GM19099 (cell line): Measurements from ENCODE around the gene ZDHHC6.

Experiments used
- POLR2A ChIP-seq: IDR thresholded peaks from 3 replicates; pipeline ENCODE4 v1.6.1; 2011; ENCODE audit warnings: low read depth; ENCODE audit not compliant: insufficient read length; ENCODE audit errors: extremely low read depth

The ZDHHC6 gene, protein sequence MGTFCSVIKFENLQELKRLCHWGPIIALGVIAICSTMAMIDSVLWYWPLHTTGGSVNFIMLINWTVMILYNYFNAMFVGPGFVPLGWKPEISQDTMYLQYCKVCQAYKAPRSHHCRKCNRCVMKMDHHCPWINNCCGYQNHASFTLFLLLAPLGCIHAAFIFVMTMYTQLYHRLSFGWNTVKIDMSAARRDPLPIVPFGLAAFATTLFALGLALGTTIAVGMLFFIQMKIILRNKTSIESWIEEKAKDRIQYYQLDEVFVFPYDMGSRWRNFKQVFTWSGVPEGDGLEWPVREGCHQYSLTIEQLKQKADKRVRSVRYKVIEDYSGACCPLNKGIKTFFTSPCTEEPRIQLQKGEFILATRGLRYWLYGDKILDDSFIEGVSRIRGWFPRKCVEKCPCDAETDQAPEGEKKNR

DNA sequence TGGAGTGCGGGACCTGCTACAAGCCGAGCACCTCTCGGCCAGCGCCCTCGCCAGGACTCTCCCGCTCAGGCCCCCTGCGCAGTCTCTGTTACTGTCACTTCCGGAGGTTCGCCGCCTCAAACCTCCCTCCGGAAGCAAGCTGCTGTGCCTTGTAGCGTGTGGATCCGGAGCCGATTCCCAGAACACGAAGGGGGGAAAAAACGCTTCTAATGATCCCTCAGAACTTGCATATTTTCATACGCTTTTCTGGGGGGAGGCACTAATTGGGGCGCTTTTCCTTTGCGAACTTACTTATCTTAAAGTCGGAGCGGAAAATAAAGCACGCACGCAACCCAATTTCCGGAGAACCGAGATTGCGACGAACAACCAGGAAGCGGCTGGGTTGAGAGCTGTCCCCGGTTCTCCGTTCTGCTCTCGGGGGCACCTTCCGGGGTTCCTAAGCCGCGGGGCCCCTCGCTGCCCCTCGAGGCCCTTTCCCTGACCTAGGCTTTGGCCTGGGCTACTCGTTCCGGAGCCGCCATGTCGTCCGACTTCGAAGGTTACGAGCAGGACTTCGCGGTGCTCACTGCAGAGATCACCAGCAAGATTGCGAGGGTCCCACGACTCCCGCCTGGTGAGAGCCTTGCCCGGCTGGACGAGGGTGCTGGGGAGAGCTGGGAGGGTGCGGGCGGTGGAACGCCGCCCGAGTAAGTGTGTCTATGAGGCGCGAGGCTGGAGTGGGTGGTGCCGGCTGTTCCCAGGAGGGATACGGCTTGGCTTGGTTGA, at the start of gene ZDHHC6, which contains the start of gene VTI1A:
ZDHHC6 (minus strand) TSS at position 60 of the 765 bp plus-strand sequence. CDS start 1,478 bp downstream, outside the sequence.
VTI1A (plus strand) TSS at position 361 of the 765 bp plus-strand sequence; CDS start at position 520, 159 bp downstream.
- TF ChIP-seq POLR2A: peak; percentile 95

DNA sequence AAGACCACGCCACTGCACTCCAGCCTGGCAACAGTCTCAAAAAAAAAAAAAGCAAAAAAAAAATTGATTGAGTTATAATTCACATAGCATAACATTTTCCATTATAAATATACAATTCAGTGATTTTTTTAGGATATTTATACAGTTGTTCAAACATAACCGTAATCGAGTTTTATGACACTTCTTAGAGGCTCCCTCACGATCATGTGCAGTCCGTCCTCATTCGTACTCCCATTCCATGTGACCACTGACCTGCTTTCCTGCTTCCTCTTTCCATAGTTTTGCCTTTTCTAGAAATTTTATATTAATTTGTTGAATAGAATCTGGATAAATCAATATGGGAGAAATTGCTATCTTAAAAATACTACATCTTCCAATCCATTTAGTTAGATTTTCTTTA, 46.0 kb upstream of the ZDHHC6 start:
- TF ChIP-seq POLR2A: no peak

DNA sequence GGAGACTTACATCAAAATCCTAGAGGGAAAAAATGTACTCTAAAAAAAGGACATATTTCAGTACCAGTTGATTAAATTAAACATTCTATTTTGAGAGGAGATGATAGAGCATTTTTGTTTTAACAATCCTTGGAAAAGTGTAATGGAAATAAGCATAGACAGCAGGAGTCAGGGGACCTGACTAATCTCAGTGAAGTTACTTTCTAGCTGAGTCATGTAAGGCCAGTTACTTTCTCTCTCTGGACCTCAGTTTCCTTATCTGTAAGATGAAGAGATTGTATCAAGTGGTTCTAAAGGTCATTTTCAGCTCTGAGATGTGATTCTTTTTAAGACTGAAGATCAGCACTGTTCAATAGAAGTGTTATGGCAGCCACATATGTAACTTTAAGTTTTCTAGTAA, 44.4 kb upstream of the ZDHHC6 start:
- no peak for TF ChIP-seq POLR2A

DNA sequence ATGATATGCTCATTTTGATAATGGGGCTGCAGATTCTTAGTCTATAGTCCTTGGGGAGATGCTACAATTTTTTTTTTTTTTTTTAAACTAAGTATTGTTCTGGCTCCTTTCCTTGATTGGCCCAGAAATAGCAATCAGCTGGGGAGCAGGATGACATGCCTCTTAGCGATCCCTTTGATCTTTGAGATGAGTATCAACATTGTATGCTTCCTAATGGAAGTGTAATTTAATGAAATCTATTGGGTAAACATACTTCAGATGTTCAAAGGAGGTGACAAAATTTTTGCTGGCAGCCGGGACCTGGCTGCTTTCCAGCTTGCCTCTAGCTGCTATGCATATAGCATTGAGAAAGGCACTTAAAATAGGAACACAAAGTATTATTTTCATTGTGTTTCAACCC, 43.8 kb upstream of the ZDHHC6 start:
- TF ChIP-seq POLR2A: no peak

DNA sequence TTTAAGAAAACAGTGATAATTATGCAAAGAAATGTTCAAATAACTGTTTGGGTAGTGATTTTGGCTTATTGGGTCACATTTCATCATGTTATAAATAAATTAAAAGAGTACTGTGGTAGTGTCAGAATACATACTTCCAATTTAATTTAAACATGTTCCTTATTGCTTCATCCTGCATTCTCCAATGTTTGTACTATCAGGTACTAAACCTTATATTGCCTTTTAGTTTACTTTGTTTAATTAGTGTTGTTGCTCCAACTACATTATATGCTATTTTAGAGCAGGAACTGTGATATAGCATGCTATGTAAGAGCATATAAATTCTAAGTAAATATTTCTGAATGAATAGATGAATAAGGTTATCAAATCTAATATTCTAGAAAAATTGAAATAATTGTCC, 41.2 kb upstream of the ZDHHC6 start:
- no peak for TF ChIP-seq POLR2A

DNA sequence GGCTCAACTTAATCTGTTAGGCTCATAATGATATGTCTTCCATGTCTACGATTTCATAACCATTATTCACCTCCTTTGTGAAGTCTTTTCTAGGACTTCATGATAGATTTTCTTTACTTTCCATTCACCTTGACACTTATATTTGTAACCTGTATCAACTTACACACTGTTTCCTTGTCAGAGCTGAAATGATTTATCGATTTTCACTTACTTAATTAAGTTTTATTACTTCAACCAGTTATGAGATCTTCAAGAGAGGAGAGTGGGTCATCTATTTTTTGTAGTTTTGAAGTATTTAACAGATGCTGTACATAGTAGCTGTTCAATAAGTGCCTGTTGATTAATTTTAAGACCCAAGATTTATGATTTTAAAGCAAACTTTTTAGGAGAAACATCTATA, 37.7 kb upstream of the ZDHHC6 start:
- TF ChIP-seq POLR2A: no peak

DNA sequence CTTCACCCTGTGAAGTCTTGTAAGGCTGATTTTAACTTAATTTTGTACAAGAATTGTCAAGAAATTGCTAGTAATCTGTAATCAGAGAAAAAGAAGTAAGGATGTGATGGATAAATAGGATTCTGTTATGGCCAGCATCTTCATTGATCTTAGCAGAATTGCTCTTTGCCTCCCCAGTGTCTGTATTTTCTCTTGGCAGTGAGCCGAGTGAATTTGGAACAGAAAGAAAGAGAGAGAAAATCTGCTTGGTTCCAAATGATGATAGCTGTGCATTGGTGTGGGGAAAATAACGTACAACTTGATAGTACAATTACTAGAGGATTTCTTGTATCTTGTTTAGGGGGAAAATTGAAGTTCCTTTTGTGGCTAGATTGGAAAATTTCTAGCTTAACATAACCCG, 34.9 kb upstream of the ZDHHC6 start:
- TF ChIP-seq POLR2A: no peak

DNA sequence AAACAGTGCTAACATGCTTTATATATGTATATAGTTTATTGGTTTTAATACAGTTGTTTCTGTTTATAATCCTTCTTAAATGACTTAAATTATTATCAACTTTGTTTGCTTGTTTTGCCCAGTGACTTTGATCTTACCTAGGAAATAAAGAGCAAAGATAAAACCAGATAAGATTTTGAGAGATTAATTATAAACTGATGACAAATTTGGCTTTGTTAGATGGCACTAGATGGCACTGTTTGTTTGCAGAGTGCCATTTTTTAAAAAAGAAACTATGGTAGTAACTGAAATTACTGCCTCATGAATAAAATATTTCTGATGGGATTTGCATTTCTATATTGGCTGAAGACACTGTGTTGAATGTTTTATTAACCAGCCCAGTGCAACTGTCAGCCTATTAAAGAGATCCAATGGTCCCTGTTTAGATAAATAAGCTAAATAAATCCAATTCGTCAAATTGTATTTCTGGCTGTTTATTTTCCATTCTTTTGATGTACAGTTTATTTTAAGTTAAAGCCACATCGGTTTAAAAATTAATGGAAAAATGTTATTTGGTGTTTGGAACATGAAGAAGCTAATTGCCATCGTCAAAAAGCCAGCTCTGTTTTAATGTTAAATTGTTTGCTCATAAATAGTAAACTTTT, 29.0 kb upstream of the ZDHHC6 start:
- TF ChIP-seq POLR2A: no peak

DNA sequence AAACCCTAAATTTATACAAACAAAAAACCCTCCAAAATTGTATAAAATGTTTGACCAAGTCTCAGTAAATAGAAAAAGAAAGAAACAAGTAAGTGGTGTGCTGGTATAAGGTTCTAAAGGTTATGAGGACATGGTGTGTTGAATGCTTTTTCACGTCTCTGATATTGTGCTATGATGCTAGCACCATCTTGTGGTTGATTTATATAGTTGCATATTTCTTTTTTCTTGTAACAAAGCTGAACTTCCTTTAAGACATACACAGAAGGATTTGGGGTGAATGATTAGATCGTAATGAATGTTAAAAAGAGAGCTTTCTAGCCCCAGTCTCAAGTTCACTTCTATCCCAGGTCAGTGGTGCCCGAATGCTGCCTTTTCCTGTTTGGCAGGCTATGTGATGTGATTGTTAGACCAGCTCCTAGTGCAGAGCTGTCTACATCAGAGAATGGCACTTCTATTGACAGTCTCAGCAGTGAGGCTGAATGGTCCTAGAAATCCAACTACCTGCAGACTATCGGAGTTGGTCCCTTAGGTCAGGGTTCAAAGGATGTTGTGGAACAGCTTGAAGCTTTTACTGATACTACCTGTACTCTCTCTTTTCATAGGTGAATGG, 25.3 kb upstream of the ZDHHC6 start:
- no peak for TF ChIP-seq POLR2A

DNA sequence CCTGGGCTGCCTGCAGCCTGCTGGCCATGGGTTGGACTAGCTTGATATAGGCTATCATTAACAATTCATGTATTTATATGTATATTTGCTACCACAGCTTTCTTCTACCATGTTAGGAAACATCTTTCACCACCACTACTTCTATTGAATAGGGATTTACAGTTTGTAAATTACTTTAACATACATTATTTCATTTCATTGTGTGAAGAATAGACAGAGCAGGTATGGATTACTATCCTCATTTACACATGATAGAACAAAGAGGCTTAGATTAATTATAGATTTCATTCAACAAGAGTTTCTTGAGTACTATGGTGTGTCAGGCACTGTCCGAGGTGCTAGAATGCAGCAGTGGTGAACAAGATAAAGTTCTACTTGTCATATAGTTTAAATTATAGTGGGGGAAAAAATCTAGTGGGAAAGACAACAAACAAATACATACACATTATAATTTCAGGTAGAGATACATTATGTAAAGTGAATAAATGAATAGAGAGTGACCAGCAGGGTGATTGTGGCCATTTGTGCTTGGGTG, 20.9 kb upstream of the ZDHHC6 start:
- TF ChIP-seq POLR2A: no peak

DNA sequence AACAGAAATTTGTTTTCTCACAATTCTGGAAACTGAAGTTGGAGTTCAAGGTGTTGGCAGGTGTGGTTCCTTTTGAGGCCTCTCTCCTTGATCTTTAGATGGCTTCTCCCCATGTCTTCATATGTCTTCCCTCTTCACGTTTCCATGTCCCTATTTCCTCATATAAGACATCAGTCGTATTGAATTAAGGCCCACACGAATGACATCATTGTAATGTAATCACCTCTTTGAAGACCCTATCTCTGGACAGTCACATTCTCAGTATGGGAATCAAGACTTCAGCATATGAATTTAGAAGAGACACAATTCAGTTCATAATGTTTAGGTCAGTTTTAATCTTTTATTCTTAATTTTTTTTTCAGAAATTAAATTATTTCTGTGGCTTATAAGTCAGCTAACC, 20.1 kb upstream of the ZDHHC6 start:
- no peak for TF ChIP-seq POLR2A

DNA sequence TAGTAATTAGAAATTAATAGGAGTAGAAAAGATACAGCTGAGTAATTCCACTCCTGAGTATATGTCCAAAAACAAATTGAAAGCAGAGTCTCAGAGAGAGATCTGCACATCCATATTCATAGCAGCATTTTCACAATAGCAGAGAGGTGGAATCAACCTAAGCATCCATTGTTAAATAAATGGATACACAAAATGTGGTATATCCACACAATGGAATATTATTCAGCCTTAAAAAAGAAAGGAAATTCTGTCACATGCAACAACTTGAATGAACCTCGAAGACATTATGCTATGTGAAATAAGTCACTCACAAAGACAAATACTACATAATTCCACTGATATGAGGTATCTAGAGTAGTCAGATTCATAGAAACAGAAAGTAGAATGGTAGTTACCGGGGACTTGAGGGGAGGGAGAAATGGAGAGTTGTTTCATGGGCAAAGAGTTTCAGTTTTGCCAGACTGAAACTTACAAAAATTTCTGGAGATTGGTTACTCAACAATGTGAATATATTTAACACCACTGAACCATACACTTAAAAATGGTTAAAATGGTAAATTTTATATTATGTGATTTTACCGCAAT, 18.7 kb upstream of the ZDHHC6 start:
- no peak for TF ChIP-seq POLR2A

DNA sequence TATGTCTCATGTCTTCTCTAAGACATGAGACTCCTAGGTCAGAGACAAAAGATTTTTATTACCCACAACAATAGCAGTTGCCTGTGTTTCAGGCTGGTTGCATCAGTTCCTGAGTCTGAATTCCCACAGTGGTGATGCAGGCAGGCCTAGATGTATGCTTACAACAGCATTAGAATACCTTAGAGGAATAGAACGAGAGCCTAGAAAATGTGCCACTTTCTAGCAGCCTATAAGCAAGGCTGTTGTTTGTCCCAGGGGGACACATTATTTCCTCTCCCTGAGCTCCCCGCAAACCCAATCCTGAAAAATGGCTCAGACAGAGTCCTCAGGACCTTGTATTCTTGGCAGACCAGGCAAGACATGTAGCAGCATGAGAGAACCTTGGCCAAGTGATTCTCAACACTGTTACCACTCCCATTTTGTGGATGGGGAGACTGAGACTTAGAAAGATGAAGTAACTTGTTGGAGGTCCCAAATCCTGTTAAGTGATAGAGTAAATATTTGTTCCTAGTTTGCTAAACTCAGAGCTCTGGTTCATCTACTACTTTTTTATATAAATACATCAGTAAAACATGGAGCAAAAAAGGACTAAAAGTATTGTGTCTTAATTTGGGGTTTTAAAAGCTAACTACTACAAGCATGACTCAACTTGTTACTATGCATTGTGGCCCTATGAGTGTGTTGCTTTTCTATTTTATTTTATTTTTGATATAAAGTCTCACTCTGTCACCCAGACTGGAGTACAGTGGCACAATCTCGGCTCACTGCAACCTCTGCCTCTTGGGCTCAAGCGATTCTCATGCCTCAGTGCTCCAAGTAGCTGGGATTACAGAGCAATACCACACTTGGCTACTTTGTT, 14.5 kb upstream of the ZDHHC6 start:
- no peak for TF ChIP-seq POLR2A
